22Rv1 (cell line): ENCODE measurements around the gene ZNF416.
A peak's percentile ranks its signal among the peaks of the same experiment; 100 is the strongest.

Source experiments
- H3K27ac ChIP-seq: fragments of 450-650 bp; 2 replicates; pipeline ENCODE4 v1.5.1; 2017
- CTCF ChIP-seq: fragments of 450-650 bp; IDR thresholded peaks from 2 replicates; pipeline ENCODE4 v1.5.1; 2017; ENCODE audit warnings: mild to moderate bottlenecking
- ZFX ChIP-seq: fragments of 450-650 bp; IDR thresholded peaks from 2 replicates; pipeline ENCODE4 v1.6.1; 2017; ENCODE audit warnings: antibody characterized with exemption, borderline replicate concordance

The ZNF416 gene

GRCh38 chr19:57572415-57572947 is 6.2 kb downstream of the ZNF416 start:
- TF ChIP-seq ZFX (no peak), CTCF (no peak)
- no peak overlapping the region for H3K27ac ChIP-seq

- H3K27ac ChIP-seq: no peak overlapping the region
- TF ChIP-seq ZFX (no peak), CTCF (no peak)
Measured at GRCh38 chr19:57570707-57571106, 8.0 kb downstream of the ZNF416 start.

DNA sequence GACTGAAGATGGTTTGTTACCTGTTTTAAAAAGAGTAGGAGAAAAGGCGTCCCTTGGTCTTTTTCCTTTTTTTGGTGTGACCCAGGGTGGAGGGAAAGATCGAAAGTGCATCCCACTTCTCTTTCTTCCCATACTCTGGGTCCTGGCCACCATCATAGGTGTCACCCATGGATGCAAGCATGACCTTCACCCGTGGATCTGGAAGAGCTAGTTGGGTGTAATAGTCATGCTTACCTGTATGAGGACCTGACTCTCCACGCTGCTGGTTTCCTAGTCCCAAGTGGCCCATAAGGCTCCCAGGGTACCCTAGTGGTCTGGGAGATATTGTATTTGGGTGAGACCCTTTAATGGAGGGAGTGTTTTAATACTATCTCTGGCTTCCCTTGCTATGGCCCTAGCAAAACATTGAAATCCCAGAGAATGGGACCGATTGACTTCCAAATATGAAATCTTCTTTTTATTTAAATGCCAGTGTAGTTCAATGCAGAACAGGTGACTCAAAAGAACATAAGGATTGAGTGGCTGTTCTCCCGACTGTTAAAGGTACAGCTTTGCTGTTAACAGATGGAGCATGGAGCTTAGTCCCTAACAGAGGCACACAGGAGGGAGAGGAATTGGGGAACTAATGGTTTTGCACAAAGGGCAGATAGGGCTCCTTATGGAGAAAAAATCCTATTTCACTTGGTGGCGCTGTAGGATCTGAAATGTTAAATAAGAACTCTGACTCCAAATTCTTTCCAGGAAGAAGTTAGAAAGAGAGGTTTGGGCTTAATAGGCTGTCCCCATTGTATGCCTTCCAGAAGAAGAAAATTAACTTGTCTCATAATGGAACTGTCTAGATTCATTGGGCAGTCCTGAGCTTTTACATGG is 12.1 kb downstream of the ZNF416 start:
- no peak overlapping the region for H3K27ac ChIP-seq
- TF ChIP-seq ZFX (no peak), CTCF (no peak)

DNA sequence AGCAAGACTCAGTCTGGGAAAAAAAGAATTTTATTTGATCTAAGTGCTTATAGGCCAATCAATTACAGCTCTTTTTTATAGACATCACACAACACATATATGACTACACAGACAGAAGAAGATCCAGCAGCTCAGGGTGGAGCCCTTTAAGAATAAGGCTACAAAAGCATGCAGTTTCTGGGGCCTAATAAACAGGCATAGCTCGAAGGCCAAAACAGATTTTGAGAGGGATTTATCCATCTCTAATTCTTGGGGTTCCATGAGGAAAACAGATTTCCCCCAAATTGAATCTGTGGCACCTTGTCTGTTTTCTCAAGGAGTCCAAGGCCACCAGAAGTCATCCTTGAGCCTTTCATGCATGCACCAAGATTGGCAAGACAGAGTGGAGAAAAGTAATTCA is 15.2 kb downstream of the ZNF416 start:
- no peak overlapping the region for H3K27ac ChIP-seq
- no peak for TF ChIP-seq CTCF
- TF ChIP-seq ZFX: no peak

DNA sequence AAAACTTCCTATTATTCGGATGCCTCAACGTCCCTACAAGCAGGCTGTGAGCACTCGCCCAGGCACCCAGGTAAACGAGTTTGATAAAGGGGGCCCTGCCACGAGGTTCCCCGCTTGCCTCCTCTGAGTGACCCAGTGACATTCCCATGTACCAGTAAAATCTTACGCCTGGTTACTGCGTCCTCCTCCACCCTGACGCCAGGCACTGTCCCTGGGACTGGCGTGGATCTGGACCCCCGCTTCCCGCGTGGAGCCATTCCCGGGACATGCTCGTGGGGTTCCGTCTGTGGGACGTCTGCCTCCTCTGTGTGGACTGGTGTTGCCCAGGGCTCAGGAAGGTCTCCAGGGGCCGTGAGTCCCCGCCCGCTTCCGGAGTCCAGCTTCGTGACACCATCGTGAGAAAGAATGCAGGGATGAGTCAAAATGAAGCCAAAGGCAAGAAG is 18.6 kb downstream of the ZNF416 start:
- TF ChIP-seq ZFX: no peak
- no peak for TF ChIP-seq CTCF
- H3K27ac ChIP-seq: 0 out of 2 replicates have a peak overlapping the region, but pooled peaks have one; percentile 48

DNA sequence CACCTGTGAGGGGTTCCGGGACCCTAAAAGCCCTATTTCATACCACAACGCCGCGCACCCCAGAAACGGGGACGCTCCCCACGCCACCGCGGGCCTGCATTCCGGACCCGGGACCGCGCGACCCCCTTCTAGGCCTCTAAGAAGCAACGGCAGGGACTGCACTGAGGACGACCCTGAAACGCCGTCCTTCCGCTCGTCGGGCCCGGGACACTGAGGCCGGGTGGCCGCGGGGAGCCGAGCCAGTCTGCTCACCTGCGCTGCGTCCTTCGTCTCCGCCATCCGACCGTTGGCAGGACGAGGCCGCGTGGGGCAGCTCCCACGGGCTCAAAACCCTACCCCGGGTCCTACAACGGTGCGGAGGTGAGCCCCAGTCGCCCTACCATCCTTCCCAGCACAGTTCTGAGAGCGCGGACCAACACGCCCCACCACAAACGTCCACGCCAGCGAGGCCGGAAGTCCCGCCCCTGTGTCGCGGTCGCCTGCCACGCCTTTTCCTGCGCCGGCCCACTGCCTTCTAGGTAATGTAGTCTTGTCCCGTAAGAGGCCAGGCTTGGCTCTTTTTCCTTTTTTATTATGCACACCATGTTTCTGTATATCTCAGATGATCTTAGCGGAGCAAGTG is 19.2 kb downstream of the ZNF416 start, which contains the start of gene ZNF550:
TSS of gene ZNF550 (minus strand) at position 460 of the 622 bp plus-strand sequence. CDS start at position 279, 181 bp downstream.
- TF ChIP-seq CTCF (no peak), ZFX (no peak)
- H3K27ac ChIP-seq: peak within 1 kb of the TSS; percentile 48; the same call in 1 of the 2 replicates
